IPS-20b (cell line): ENCODE measurements around the gene RHEBL1.

Source experiments
- H3K27ac ChIP-seq: one replicate; pipeline ENCODE4 v1.5.1; 2013; ENCODE audit warnings: low read length
- H3K27me3 ChIP-seq: 2 replicates; pipeline ENCODE4 v1.6.1; 2013; ENCODE audit warnings: mild to moderate bottlenecking, low read length, inconsistent platforms; ENCODE audit not compliant: insufficient read depth
- H3K36me3 ChIP-seq: 2 replicates; pipeline ENCODE4 v1.6.1; 2013; ENCODE audit warnings: low read depth, mild to moderate bottlenecking, inconsistent platforms, low read length, moderate library complexity; ENCODE audit not compliant: insufficient read depth
- H3K4me1 ChIP-seq: 2 replicates; pipeline ENCODE4 v1.6.1; 2013; ENCODE audit warnings: mild to moderate bottlenecking, control low read depth, inconsistent platforms, low read length, moderate library complexity; ENCODE audit not compliant: insufficient read depth
- H3K4me3 ChIP-seq: 2 replicates; pipeline ENCODE4 v1.5.1; 2013; ENCODE audit warnings: mild to moderate bottlenecking, low read length, inconsistent platforms
- H3K9ac ChIP-seq: 2 replicates; pipeline ENCODE4 v1.6.1; 2013; ENCODE audit warnings: low read depth, mild to moderate bottlenecking, inconsistent platforms, low read length, moderate library complexity
- H3K9me3 ChIP-seq: 2 replicates; pipeline ENCODE4 v1.6.1; 2013; ENCODE audit warnings: mild to moderate bottlenecking, low read depth, low read length, inconsistent platforms; ENCODE audit not compliant: insufficient read depth

The RHEBL1 gene

DNA sequence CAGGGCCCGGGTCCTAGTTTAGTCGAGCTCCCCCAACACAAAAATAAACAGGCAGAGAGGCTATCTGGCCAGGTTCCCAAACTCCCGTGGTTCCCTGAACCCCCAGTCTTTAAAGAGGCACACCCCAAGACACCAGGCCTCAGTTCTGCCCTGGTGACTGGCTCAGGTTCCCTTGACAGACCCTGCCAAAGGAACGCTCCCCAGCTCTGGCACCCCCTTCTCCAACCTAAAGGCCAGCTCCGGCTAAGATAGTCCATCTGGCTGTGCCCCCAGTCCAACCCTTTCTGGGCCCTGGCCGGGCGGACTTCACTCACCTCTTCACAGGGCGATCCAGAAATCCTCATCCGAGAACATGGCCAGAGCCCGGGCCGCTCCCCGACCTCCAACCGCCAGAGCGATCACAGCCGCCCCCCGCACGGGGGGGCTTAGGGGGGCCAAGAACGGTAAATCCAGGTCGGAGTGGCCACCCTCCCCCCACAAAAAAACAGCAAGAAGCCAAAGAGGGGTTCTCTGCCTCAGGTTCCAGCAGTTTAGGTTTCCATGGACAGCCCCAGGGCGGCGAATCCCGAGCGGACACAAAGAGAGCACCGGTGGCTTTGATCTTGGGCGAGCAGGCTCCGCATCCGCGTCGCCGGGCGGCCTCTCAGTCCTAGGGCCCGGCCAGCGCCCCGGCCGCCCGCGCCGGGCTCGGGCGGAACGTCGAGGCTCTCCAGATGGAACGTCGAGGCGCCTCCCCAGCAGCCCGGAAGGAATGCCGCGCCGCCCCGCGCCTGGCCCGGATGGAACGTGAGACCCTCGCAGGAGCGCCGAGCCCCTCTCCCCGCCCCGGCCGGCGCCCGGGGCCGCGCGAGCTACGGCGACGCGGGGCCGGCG is 10.2 kb downstream of the RHEBL1 start:
- H3K9me3 ChIP-seq, result no peaks in the 10 kb centered on the region
- peak overlapping the region; percentile 98 for H3K9ac ChIP-seq
- peaks cover 14% of the 10 kb centered on the region for H3K36me3 ChIP-seq
- peak overlapping the region; percentile 94 for H3K27ac ChIP-seq
- peaks cover 17% of the 10 kb centered on the region for H3K4me1 ChIP-seq
- peak overlapping the region; percentile 89 for H3K4me3 ChIP-seq
- no peaks in the 10 kb centered on the region for H3K27me3 ChIP-seq

- Histone ChIP-seq H3K9me3 (no peaks in the 10 kb centered on the region), H3K36me3 (peaks cover 19% of the 10 kb centered on the region), H3K27me3 (no peaks in the 10 kb centered on the region), H3K4me1 (peaks cover 17% of the 10 kb centered on the region), H3K27ac (no peak overlapping the region), H3K9ac (peak overlapping the region; percentile 98; the same call in 1 of the 2 replicates), H3K4me3 (peak overlapping the region; percentile 89)
Measured at GRCh38 chr12:49059045-49059298, 10.8 kb downstream of the RHEBL1 start.

DNA sequence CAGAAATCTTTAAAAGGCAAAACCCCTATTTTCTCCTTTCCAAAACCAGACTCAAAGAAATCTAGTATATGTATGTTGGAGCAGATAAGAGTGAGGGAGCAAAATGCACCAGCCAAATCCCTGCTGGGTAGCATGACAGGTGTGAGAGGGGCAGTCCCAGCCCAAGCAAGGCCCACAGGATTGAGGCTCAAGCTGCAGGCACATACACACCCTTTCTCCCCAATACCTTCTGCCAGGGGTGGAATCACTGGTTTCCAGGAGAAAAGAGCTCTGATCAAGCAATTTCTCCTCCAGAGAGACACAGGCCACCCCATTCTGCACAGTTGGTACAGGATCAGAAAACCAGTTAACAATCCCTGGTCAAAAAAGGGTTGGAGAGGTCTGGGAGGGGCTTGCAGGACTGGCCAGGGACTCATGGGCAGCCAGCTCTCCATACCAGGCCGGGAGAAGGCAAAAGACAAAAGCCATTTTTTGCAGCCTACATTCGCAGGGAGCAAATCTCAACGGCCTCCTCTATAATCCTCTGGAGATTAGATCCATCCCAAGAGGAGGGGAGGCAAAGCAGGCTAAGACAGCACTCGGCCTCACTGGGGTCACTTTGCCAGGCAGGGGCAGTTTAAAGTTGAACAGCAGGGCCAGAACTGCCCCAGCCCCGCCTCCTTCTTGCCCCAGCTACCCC is 11.3 kb downstream of the RHEBL1 start:
- no peak overlapping the region for H3K27ac ChIP-seq

GRCh38 chr12:49057888-49058287 is 11.9 kb downstream of the RHEBL1 start:
- Histone ChIP-seq H3K9me3 (no peaks in the 10 kb centered on the region), H3K36me3 (peaks cover 30% of the 10 kb centered on the region), H3K27me3 (no peaks in the 10 kb centered on the region), H3K4me1 (peaks cover 17% of the 10 kb centered on the region), H3K4me3 (peak overlapping the region; percentile 89), H3K9ac (peak overlapping the region; percentile 98), H3K27ac (no peak overlapping the region)

More for the DNA sequence above, 11.3 kb downstream of the RHEBL1 start:
- Histone ChIP-seq H3K4me3 (peak overlapping the region; percentile 89), H3K27me3 (no peaks in the 10 kb centered on the region), H3K4me1 (peaks cover 17% of the 10 kb centered on the region), H3K9me3 (no peaks in the 10 kb centered on the region), H3K9ac (peak overlapping the region; percentile 98; the same call in 1 of the 2 replicates), H3K36me3 (peaks cover 24% of the 10 kb centered on the region)

- H3K4me1 ChIP-seq, result peaks cover 17% of the 10 kb centered on the region
- peak overlapping the region; percentile 33; the same call in 1 of the 2 replicates for H3K4me3 ChIP-seq
- peak overlapping the region; percentile 2 for H3K27ac ChIP-seq
- peaks cover 47% of the 10 kb centered on the region for H3K36me3 ChIP-seq
- H3K27me3 ChIP-seq, result no peaks in the 10 kb centered on the region
- H3K9me3 ChIP-seq, result no peaks in the 10 kb centered on the region
- peak overlapping the region; percentile 2; the same call in 1 of the 2 replicates for H3K9ac ChIP-seq
Measured at GRCh38 chr12:49055978-49056754, 13.6 kb downstream of the RHEBL1 start.

DNA sequence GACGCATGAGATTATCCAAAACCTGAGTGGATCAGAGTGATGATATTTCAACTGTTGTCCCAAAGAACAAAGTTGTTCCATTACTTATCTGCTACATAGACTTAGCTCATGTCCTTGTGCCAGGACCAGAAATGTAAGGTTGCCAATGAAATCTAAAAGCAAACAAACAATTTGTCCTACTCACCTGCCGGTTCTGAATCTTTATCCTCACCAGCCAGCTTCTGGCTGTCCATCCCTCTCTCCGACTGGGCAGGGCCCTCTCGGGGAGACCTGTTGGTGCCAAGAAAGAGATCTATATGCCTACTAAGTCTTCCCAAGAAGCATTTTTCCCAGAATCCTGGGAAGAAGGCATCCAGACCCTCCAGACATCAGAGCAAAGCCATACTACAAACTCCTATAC is 14.7 kb downstream of the RHEBL1 start:
- H3K36me3 ChIP-seq, result peaks cover 58% of the 10 kb centered on the region
- no peak overlapping the region for H3K27ac ChIP-seq
- no peaks in the 10 kb centered on the region for H3K27me3 ChIP-seq
- no peaks in the 10 kb centered on the region for H3K9me3 ChIP-seq
- no peak overlapping the region for H3K9ac ChIP-seq
- peaks cover 17% of the 10 kb centered on the region for H3K4me1 ChIP-seq
- no peak overlapping the region for H3K4me3 ChIP-seq

- no peak overlapping the region for H3K4me3 ChIP-seq
- no peak overlapping the region for H3K9ac ChIP-seq
- H3K36me3 ChIP-seq, result peaks cover 64% of the 10 kb centered on the region
- H3K27ac ChIP-seq, result no peak overlapping the region
- H3K9me3 ChIP-seq, result no peaks in the 10 kb centered on the region
- peaks cover 17% of the 10 kb centered on the region for H3K4me1 ChIP-seq
- no peaks in the 10 kb centered on the region for H3K27me3 ChIP-seq
Measured at GRCh38 chr12:49054524-49054923, 15.3 kb downstream of the RHEBL1 start.

DNA sequence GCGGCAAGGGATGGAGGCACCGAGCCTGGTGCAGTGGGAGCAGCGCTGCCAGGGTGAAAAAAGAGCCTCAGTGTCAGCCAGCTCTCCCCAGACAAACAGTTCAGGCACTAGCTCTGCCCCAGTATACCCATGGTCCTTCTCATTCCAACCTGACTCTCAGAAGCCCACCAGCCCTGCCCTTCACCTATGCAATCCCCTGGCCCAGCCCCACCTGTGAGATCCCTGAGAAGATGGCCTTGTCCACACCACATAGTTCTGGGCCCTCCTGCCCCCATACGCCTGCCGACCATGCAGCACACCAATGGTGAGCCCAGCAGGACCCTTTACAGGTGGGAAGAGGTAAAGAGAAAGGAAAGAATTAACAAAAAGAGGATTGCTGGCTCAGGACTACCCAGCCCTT is 15.7 kb downstream of the RHEBL1 start:
- H3K9me3 ChIP-seq, result no peaks in the 10 kb centered on the region
- peaks cover 68% of the 10 kb centered on the region for H3K36me3 ChIP-seq
- H3K27me3 ChIP-seq, result no peaks in the 10 kb centered on the region
- no peak overlapping the region for H3K9ac ChIP-seq
- no peak overlapping the region for H3K27ac ChIP-seq
- H3K4me1 ChIP-seq, result peaks cover 17% of the 10 kb centered on the region
- H3K4me3 ChIP-seq, result no peak overlapping the region

DNA sequence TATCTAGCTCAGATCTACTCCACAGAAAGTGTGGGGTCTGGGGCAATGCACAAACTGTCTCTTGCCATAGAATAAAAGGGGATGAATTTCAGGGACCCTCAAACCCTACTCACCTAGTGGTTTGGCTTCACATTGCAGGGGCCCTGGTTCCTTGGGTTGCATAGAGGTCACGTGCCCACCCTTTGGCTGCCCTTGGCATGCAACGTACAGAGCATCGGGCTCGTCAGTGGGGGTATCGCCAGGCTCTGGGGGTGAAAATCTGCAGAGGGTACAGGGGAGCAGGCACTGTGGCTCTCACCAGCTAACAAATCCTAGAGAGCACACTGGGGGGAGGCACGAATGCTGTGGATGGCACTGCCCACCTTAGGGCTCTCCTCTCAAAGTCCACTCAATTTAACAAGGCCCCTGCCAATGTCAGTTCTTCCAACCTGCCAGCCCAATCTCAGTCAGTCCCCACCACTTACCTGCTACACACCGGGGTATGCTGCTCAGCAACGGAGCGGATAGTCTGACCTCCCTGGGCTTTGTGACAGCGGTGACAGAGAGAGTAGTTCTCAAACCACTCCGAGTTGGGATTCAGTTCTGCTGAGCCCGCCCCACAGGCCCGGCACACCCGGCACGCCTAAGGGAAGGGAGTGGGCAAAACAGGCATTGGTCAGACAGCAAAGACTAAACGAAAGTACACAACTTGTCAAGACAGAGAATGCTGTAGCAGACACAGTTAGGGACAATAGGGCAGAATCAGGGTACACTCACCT is 17.1 kb downstream of the RHEBL1 start:
- peaks cover 11% of the 10 kb centered on the region for H3K4me1 ChIP-seq
- peaks cover 83% of the 10 kb centered on the region for H3K36me3 ChIP-seq
- H3K9ac ChIP-seq, result no peak overlapping the region
- H3K4me3 ChIP-seq, result no peak overlapping the region
- H3K9me3 ChIP-seq, result no peaks in the 10 kb centered on the region
- H3K27me3 ChIP-seq, result no peaks in the 10 kb centered on the region
- H3K27ac ChIP-seq, result no peak overlapping the region

DNA sequence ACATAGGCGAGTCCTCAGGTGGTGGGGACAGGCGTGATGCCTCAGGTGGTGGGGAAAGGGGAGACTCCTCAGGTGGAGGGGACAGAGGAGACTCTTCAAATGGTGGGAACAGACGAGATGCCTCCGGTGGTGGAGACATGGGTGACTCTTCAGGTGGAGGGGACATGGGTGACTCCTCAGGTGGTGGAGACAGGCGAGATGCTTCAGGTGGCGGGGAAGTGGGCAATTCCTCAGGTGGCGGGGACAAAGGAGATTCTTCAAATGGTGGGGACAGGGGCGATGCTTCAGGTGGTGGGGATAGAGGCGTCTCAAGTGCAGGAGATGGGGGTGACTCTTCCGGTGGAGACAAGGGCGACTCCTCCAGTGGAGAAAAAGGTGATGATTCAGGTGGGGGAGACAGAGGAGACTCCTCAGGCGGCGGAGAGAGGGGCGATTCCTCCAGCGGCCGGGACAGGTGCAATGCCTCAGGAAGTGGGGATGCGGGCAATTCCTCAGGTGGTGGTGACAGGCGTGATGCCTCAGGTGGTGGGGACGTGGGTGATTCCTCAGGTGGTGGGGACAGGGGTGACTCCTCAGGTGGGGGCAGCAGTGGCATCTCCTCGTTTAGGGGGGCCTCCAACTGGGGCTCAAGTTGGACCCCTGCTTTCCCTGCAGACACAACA is 17.9 kb downstream of the RHEBL1 start:
- Histone ChIP-seq H3K4me1 (peaks cover 11% of the 10 kb centered on the region), H3K36me3 (peaks cover 90% of the 10 kb centered on the region), H3K9me3 (no peaks in the 10 kb centered on the region), H3K9ac (no peak overlapping the region), H3K27ac (no peak overlapping the region), H3K27me3 (no peaks in the 10 kb centered on the region), H3K4me3 (no peak overlapping the region)

- Histone ChIP-seq H3K27ac (no peak overlapping the region), H3K36me3 (peaks cover 95% of the 10 kb centered on the region), H3K27me3 (no peaks in the 10 kb centered on the region), H3K9ac (no peak overlapping the region), H3K4me1 (peaks cover 10% of the 10 kb centered on the region), H3K4me3 (no peak overlapping the region), H3K9me3 (no peaks in the 10 kb centered on the region)
Measured at GRCh38 chr12:49051373-49051764, 18.4 kb downstream of the RHEBL1 start.
